ENCODE results near the gene NDUFAF7.

NDUFAF7 gene

GRCh38 chr2:37190290-37190689 is 41.2 kb upstream of the NDUFAF7 start (continued):
- TF ChIP-seq ISL1 (CRISPR knock-in tag; IDR thresholded peaks at IDR 0.05) = no peak
- TF ChIP-seq, protein P1, sequence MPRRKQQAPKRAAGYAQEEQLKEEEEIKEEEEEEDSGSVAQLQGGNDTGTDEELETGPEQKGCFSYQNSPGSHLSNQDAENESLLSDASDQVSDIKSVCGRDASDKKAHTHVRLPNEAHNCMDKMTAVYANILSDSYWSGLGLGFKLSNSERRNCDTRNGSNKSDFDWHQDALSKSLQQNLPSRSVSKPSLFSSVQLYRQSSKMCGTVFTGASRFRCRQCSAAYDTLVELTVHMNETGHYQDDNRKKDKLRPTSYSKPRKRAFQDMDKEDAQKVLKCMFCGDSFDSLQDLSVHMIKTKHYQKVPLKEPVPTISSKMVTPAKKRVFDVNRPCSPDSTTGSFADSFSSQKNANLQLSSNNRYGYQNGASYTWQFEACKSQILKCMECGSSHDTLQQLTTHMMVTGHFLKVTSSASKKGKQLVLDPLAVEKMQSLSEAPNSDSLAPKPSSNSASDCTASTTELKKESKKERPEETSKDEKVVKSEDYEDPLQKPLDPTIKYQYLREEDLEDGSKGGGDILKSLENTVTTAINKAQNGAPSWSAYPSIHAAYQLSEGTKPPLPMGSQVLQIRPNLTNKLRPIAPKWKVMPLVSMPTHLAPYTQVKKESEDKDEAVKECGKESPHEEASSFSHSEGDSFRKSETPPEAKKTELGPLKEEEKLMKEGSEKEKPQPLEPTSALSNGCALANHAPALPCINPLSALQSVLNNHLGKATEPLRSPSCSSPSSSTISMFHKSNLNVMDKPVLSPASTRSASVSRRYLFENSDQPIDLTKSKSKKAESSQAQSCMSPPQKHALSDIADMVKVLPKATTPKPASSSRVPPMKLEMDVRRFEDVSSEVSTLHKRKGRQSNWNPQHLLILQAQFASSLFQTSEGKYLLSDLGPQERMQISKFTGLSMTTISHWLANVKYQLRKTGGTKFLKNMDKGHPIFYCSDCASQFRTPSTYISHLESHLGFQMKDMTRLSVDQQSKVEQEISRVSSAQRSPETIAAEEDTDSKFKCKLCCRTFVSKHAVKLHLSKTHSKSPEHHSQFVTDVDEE (CRISPR knock-in tag; IDR thresholded peaks at IDR 0.05) = no peak

DNA sequence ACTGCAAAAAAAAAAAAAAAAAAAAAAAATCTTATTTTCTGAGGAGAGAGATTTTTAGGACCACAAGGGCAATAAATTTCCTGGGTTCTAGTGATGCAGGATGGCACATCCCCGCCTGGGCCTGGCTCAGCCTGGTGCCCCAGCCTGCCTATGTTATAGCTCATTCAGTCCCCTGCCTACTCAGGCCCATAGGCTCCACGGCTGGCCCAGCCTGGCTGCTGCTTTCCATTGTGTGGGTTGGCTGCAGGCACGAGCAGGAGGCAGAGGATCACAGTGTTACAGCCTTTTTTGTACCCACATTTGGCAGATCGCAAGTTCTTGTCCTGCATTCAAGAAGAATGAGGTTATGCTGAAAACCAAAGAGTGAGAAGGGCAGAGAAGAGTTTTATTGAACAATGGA is 40.2 kb upstream of the NDUFAF7 start:
- TF ChIP-seq ESRRG (CRISPR knock-in tag; IDR thresholded peaks at IDR 0.05) = no peak
- no peak for TF ChIP-seq CREB5 (CRISPR knock-in tag; IDR thresholded peaks at IDR 0.05; ENCODE audit: low read depth)
- TF ChIP-seq PATZ1 (CRISPR knock-in tag; IDR thresholded peaks at IDR 0.05; ENCODE audit: borderline replicate concordance) = no peak
- no peak for TF ChIP-seq ZFP3 (CRISPR knock-in tag; IDR thresholded peaks at IDR 0.05)
- TF ChIP-seq SNAI2 (CRISPR knock-in tag; IDR thresholded peaks at IDR 0.05) = no peak
- TF ChIP-seq ZNF8 (CRISPR knock-in tag; IDR thresholded peaks at IDR 0.05) = no peak
- TF ChIP-seq ISL1 (CRISPR knock-in tag; IDR thresholded peaks at IDR 0.05) = no peak
- TF ChIP-seq, protein P2, sequence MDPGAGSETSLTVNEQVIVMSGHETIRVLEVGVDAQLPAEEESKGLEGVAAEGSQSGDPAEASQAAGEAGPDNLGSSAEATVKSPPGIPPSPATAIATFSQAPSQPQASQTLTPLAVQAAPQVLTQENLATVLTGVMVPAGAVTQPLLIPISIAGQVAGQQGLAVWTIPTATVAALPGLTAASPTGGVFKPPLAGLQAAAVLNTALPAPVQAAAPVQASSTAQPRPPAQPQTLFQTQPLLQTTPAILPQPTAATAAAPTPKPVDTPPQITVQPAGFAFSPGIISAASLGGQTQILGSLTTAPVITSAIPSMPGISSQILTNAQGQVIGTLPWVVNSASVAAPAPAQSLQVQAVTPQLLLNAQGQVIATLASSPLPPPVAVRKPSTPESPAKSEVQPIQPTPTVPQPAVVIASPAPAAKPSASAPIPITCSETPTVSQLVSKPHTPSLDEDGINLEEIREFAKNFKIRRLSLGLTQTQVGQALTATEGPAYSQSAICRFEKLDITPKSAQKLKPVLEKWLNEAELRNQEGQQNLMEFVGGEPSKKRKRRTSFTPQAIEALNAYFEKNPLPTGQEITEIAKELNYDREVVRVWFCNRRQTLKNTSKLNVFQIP (CRISPR knock-in tag; IDR thresholded peaks at IDR 0.05; ENCODE audit: borderline replicate concordance, low read depth) = no peak
- TF ChIP-seq, protein P1 (CRISPR knock-in tag; IDR thresholded peaks at IDR 0.05) = no peak
- no peak for TF ChIP-seq ARNTL (CRISPR knock-in tag; IDR thresholded peaks at IDR 0.05; ENCODE audit: borderline replicate concordance, low read depth)
- TF ChIP-seq GLIS3 (CRISPR knock-in tag; IDR thresholded peaks at IDR 0.05) = no peak
- no peak for TF ChIP-seq ZNF565 (CRISPR knock-in tag; conservative IDR thresholded peaks at IDR 0.05; ENCODE audit: low read depth)
- no peak for TF ChIP-seq ZC3H10 (CRISPR knock-in tag; IDR thresholded peaks at IDR 0.05)
- TF ChIP-seq CSRNP3 (CRISPR knock-in tag; IDR thresholded peaks at IDR 0.05) = no peak
- TF ChIP-seq PPARA (CRISPR knock-in tag; IDR thresholded peaks at IDR 0.05; ENCODE audit: borderline replicate concordance) = no peak
- TF ChIP-seq ZNF70 (CRISPR knock-in tag; IDR thresholded peaks at IDR 0.05) = no peak
- TF ChIP-seq OSR1 (CRISPR knock-in tag; IDR thresholded peaks at IDR 0.05) = no peak
- no peak for TF ChIP-seq TCF4 (CRISPR knock-in tag; IDR thresholded peaks at IDR 0.05; ENCODE audit: borderline replicate concordance)
- no peak for ATAC-seq

- ATAC-seq = no peak
- no peak for TF ChIP-seq ARNTL (CRISPR knock-in tag; IDR thresholded peaks at IDR 0.05; ENCODE audit: borderline replicate concordance, low read depth)
- TF ChIP-seq ISL1 (CRISPR knock-in tag; IDR thresholded peaks at IDR 0.05) = no peak
- TF ChIP-seq TCF4 (CRISPR knock-in tag; IDR thresholded peaks at IDR 0.05; ENCODE audit: borderline replicate concordance) = no peak
- TF ChIP-seq ZFP3 (CRISPR knock-in tag; IDR thresholded peaks at IDR 0.05) = no peak
- TF ChIP-seq, protein P2 (CRISPR knock-in tag; IDR thresholded peaks at IDR 0.05; ENCODE audit: borderline replicate concordance, low read depth) = no peak
- no peak for TF ChIP-seq ZFP30 (CRISPR knock-in tag; IDR thresholded peaks at IDR 0.05)
- no peak for TF ChIP-seq CSDC2 (CRISPR knock-in tag; IDR thresholded peaks at IDR 0.05)
- no peak for TF ChIP-seq GLIS3 (CRISPR knock-in tag; IDR thresholded peaks at IDR 0.05)
- no peak for TF ChIP-seq BACH2 (CRISPR knock-in tag; IDR thresholded peaks at IDR 0.05; ENCODE audit: borderline replicate concordance)
- TF ChIP-seq, protein P1 (CRISPR knock-in tag; IDR thresholded peaks at IDR 0.05) = no peak
- no peak for TF ChIP-seq ZNF565 (CRISPR knock-in tag; conservative IDR thresholded peaks at IDR 0.05; ENCODE audit: low read depth)
Observed at GRCh38 chr2:37191747-37192146, 39.7 kb upstream of the NDUFAF7 start.

Measured in SK-N-SH treated with all-trans-retinoic acid at 6 μM for 48 hours (cell line).